A549 (cell line): ENCODE data around the gene SLC2A8.

Experiments used
- BHLHE40 ChIP-seq: IDR thresholded peaks from 2 replicates; pipeline ENCODE4 v1.6.1; 2012; ENCODE audit warnings: low read depth, low read length, inconsistent platforms
- CTCF ChIP-seq: fragments of >200 bp; sonication (Bioruptor Twin); formaldehyde crosslinking; IDR thresholded peaks from 3 replicates; pipeline ENCODE4 v1.5.1; 2016
- ELK1 ChIP-seq: fragments of 150-350 bp; IDR thresholded peaks from 2 replicates; pipeline ENCODE4 v1.6.1; 2014; ENCODE audit warnings: low read depth, mild to moderate bottlenecking, low read length
- ESRRA ChIP-seq: fragments of 150-350 bp; IDR thresholded peaks from 2 replicates; pipeline ENCODE4 v1.6.1; 2014; ENCODE audit warnings: mild to moderate bottlenecking, low read length, borderline replicate concordance
- FOSL2 ChIP-seq, 2 experiments: fragments of 450-650 bp in 1 of 2; fragments of >200 bp in 1 of 2; sonication (Bioruptor Twin) in 1 of 2; formaldehyde crosslinking; IDR thresholded peaks; 2 replicates each; pipeline versions ENCODE4 v1.5.0 to v1.6.1; 2016 to 2020; ENCODE audit warnings: mild to moderate bottlenecking in 1 of 2, moderate library complexity in 1 of 2
- MAFK ChIP-seq: fragments of 450-650 bp; IDR thresholded peaks from 2 replicates; pipeline ENCODE4 v1.6.1; 2014; ENCODE audit not compliant: partially characterized antibody
- MAX ChIP-seq: IDR thresholded peaks from 2 replicates; pipeline ENCODE4 v1.6.1; 2012
- PHF8 ChIP-seq: fragments of 200-600 bp; sonication (generic); IDR thresholded peaks from 2 replicates; pipeline ENCODE4 v1.6.1; 2016; ENCODE audit warnings: low read depth, mild to moderate bottlenecking, antibody characterized with exemption, moderate library complexity, borderline replicate concordance
- POLR2AphosphoS2 ChIP-seq: conservative IDR thresholded peaks from 2 replicates; pipeline ENCODE4 v1.6.1; 2012; ENCODE audit warnings: low read length, improper control_type of control experiment, inconsistent platforms
- RAD21 ChIP-seq, 2 experiments: fragments of >200 bp in 1 of 2; sonication (Bioruptor Twin) in 1 of 2; formaldehyde crosslinking in 1 of 2; IDR thresholded peaks in 1 of 2; conservative IDR thresholded peaks in 1 of 2; 2 replicates in 1 of 2; 3 replicates in 1 of 2; pipeline ENCODE4 v1.6.1; 2012 to 2018; ENCODE audit warnings: inconsistent platforms in 1 of 2
- RCOR1 ChIP-seq: fragments of 150-350 bp; IDR thresholded peaks from 2 replicates; pipeline ENCODE4 v1.6.1; 2014; ENCODE audit warnings: antibody characterized with exemption, low read length, low read depth
- USF2 ChIP-seq: fragments of 450-650 bp; IDR thresholded peaks from 2 replicates; pipeline ENCODE4 v1.6.1; 2014; ENCODE audit warnings: antibody characterized with exemption

GRCh38 chr9:127386981-127387380 is 10.0 kb upstream of the SLC2A8 start:
- TF ChIP-seq POLR2AphosphoS2 (no peak), MAFK (no peak), USF2 (no peak), CTCF (no peak), FOSL2 (IDR thresholded peaks at IDR 0.05) (no peak), FOSL2 (CRISPR knock-in tag; IDR thresholded peaks at IDR 0.05) (no peak), MAX (no peak), RAD21 (conservative IDR thresholded peaks at IDR 0.05 in 1 of 2, IDR thresholded peaks at IDR 0.05 in 1 of 2) (no peak), ELK1 (no peak), PHF8 (no peak), ESRRA (no peak), BHLHE40 (no peak), RCOR1 (no peak)
